ENCODE results near the gene AHI1.
"Not testable (repeated sequence)": the region's sequence is repeated elsewhere in the genome, so short reads cannot be mapped to it uniquely, and the experiment has no call there.

Gene AHI1

DNA sequence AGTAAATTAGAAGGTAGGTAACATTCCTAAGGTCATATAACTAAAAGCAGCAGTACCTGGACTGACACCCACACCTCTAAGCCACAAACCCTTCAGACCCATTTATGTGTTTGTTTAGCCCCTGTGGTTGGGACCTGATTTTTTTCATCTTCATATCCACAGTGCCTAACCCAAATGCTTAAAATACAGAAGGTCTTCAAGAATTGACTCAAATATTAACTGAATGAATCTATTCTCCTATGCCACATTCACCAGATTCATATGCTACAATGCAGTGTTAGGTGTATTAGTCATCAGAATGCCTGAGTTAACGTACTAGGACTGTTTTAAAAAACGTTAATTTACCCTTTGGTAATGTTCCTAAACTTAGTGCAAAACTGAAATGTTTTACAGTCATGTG, 124.8 kb downstream of the AHI1 start:
- no peak for TF ChIP-seq ZFX (IDR thresholded peaks at IDR 0.05; ENCODE audit: borderline replicate concordance)
- TF ChIP-seq, protein P1, sequence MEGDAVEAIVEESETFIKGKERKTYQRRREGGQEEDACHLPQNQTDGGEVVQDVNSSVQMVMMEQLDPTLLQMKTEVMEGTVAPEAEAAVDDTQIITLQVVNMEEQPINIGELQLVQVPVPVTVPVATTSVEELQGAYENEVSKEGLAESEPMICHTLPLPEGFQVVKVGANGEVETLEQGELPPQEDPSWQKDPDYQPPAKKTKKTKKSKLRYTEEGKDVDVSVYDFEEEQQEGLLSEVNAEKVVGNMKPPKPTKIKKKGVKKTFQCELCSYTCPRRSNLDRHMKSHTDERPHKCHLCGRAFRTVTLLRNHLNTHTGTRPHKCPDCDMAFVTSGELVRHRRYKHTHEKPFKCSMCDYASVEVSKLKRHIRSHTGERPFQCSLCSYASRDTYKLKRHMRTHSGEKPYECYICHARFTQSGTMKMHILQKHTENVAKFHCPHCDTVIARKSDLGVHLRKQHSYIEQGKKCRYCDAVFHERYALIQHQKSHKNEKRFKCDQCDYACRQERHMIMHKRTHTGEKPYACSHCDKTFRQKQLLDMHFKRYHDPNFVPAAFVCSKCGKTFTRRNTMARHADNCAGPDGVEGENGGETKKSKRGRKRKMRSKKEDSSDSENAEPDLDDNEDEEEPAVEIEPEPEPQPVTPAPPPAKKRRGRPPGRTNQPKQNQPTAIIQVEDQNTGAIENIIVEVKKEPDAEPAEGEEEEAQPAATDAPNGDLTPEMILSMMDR (IDR thresholded peaks at IDR 0.05) = no peak

DNA sequence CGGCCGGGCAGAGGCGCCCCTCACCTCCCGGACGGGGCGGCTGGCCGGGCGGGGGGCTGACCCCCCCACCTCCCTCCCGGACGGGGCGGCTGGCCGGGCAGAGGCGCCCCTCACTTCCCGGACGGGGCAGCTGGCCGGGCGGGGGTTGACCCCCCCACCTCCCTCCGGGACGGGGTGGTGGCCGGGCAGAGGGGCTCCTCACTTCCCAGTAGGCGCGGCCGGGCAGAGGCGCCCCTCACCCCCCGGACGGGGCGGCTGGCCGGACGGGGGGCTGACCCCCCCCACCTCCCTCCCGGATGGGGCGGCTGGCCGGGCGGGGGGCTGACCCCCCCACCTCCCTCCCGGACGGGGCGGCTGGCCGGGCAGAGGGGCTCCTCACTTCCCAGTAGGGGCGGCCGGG, 133.9 kb downstream of the AHI1 start:
- H3K27ac ChIP-seq = not testable (repeated sequence)

More for the DNA sequence above, 124.8 kb downstream of the AHI1 start:
- H3K27ac ChIP-seq = no peak overlapping the region

DNA sequence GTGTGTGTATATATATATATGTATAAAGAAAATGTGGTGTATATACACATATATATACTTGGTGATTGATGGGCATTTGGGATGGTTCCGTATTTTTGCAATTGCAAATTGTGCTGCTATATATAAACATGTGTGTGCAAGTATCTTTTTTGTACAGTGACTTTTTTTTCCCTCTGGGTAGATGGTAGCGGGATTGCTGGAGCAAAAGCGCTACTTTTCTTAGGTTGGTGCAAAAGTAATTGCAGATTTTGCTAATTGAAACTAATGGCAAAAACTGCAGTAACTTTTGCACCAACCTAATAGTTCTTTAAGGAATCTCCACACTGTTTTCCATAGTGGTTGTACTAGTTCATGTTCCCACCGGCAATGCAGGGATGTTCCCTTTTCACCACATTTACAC, 135.4 kb downstream of the AHI1 start:
- no peak overlapping the region for H3K27ac ChIP-seq
- no peak for TF ChIP-seq ZFX (IDR thresholded peaks at IDR 0.05; ENCODE audit: borderline replicate concordance)
- TF ChIP-seq, protein P1 (IDR thresholded peaks at IDR 0.05) = no peak

- TF ChIP-seq ZFX (IDR thresholded peaks at IDR 0.05; ENCODE audit: borderline replicate concordance) = no peak
- TF ChIP-seq, protein P1 (IDR thresholded peaks at IDR 0.05) = no peak
- no peak overlapping the region for H3K27ac ChIP-seq
Measured at GRCh38 chr6:135360222-135360621, 137.3 kb downstream of the AHI1 start.

DNA sequence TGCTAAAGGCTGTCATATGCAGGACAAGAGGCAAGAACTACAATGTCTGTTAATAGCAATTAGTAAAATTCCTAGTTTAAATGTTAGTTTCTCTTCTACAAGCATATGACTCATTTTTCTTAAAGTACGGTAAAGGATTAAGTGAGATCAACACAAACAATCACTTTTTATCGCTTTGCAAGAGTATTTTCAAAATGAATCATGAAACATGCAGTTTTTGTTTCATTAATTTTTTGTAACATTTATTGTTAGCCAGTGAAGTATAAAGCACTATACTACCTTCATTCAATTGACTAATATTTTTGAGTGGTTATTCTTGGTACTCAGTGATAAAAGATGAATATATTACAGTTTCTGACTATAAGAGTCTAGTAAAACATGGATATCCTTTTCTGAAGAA, 138.6 kb downstream of the AHI1 start:
- no peak overlapping the region for H3K27ac ChIP-seq
- TF ChIP-seq, protein P1 (IDR thresholded peaks at IDR 0.05) = no peak
- no peak for TF ChIP-seq ZFX (IDR thresholded peaks at IDR 0.05; ENCODE audit: borderline replicate concordance)

DNA sequence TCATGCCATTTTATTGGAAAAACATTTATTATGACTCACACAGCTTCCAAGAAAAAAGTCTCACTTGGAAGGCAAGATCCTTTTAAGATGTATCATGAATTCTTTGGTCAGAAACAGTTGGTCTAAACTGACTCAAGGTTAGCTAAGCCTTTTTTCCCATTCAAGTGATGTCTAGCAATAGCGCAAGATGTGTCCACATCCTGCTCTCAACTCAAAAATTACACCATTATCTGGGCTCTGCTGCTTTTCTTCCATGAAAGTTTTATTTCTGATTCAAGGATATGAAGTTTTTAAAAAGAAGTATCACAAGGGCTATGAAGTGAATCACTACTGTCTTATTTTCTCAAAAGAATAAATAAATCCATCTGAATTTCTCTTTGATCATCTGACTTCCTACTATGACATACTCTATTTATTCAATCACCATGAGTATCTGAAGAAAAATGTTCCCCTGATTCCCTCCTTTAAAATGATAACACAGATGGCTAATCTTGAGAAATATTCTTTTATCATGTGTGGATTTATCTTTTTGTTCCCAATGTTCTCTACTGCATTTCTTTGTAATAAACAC, 139.2 kb downstream of the AHI1 start:
- TF ChIP-seq, protein P1 (IDR thresholded peaks at IDR 0.05) = no peak
- TF ChIP-seq ZFX (IDR thresholded peaks at IDR 0.05; ENCODE audit: borderline replicate concordance) = no peak
- no peak overlapping the region for H3K27ac ChIP-seq

GRCh38 chr6:135354407-135354806, 143.1 kb downstream of the AHI1 start:
- H3K27ac ChIP-seq = no peak overlapping the region
- no peak for TF ChIP-seq ZFX (IDR thresholded peaks at IDR 0.05; ENCODE audit: borderline replicate concordance)
- TF ChIP-seq, protein P1 (IDR thresholded peaks at IDR 0.05) = no peak

- H3K27ac ChIP-seq = no peak overlapping the region
- no peak for TF ChIP-seq ZFX (IDR thresholded peaks at IDR 0.05; ENCODE audit: borderline replicate concordance)
- TF ChIP-seq, protein P1 (IDR thresholded peaks at IDR 0.05) = no peak
Measured at GRCh38 chr6:135353113-135353512, 144.4 kb downstream of the AHI1 start.
